Fibroblast of mammary gland (primary cell): ENCODE data around the gene MICU1.

Source experiments
- DNase-seq: peaks from one replicate; pipeline ENCODE4 v3.0.0-alpha.2; 2010; ENCODE audit warnings: low read depth
- H3K4me3 ChIP-seq: 2 replicates; pipeline ENCODE4 v1.5.1; 2011; ENCODE audit warnings: low read depth, mild to moderate bottlenecking, low read length, moderate library complexity; ENCODE audit not compliant: control insufficient read depth
- CTCF ChIP-seq: conservative IDR thresholded peaks from 2 replicates; pipeline ENCODE4 v1.5.1; 2011; ENCODE audit warnings: low read depth, low read length, inconsistent platforms; ENCODE audit not compliant: control insufficient read depth, insufficient read depth

Gene MICU1

GRCh38 chr10:72567889-72568640 lies 57.8 kb downstream of the MICU1 start:
- peak; percentile 3 for DNase-seq
- TF ChIP-seq CTCF = peak; percentile 36

GRCh38 chr10:72567421-72567820 lies 58.5 kb downstream of the MICU1 start:
- DNase-seq = peak; percentile 24
- H3K4me3 ChIP-seq = no peak overlapping the region
- no peak for TF ChIP-seq CTCF

More at GRCh38 chr10:72567889-72568640, 57.8 kb downstream of the MICU1 start:
- no peak overlapping the region for H3K4me3 ChIP-seq

GRCh38 chr10:72564596-72564995 lies 61.3 kb downstream of the MICU1 start:
- no peak overlapping the region for H3K4me3 ChIP-seq
- peak; percentile 71 for DNase-seq
- no peak for TF ChIP-seq CTCF

- TF ChIP-seq CTCF = no peak
- H3K4me3 ChIP-seq = no peak overlapping the region
- no peak for DNase-seq
Observed at GRCh38 chr10:72563327-72563932, 62.4 kb downstream of the MICU1 start.

- DNase-seq = no peak
- H3K4me3 ChIP-seq = no peak overlapping the region
- TF ChIP-seq CTCF = no peak
Observed at GRCh38 chr10:72561745-72562166, 64.1 kb downstream of the MICU1 start.

GRCh38 chr10:72557362-72557761 lies 68.5 kb downstream of the MICU1 start:
- DNase-seq = peak; percentile 78
- TF ChIP-seq CTCF = no peak
- no peak overlapping the region for H3K4me3 ChIP-seq
